ENCODE data around the gene SH2B3. TPM values are rescaled to one million over a fixed set of nuclear protein-coding genes. Genes with fewer than 3 reads are reported as not detected.

The SH2B3 gene
- total and polyA plus RNA-seq, 4 donors, result 9.6 to 46.0 (median 17.9) TPM

DNA sequence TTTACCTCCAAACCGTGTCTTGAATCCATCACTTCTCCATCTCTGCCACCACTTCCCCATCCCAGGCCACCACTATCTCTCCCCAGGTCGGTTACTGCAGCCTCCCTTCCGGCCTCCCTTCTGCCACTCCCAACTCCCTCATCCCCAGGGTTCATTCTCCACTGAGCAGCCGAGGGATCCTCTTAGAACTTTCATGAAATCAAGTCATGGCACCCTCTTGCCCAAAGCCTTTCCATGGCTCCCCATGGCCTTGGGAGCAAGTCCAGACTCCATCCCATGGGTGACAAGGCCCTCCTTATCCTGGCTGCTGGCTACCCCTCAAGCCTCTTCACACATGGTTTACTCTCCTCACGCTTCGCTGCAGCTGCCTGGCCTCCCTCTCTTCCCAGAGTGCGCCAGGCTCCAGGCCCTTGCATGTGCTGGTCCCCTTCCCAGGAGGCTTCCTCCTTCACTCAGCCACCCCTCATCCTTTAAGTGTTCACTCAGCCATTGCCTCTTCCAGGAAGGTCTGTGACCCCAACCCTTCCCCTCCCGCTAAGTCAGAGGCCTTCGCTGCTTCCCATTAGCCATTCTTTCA lies 17.9 kb upstream of the SH2B3 start:
- Histone ChIP-seq H3K4me1 (ENCODE audit: control insufficient read depth in 5 of 5, insufficient read depth in 5 of 5, low read length in 5 of 5) (no peaks in the 10 kb centered on the region), H3K36me3 (ENCODE audit: control insufficient read depth in 4 of 4, insufficient read depth in 4 of 4, low read length in 4 of 4) (no peaks in the 10 kb centered on the region), H3K9me3 (ENCODE audit: control insufficient read depth in 4 of 4, insufficient read depth in 3 of 4, low read length in 3 of 4) (no peaks in the 10 kb centered on the region), H3K9ac (ENCODE audit: insufficient read depth in 1 of 2, low read length in 2 of 2) (no peak overlapping the region), H3K27me3 (ENCODE audit: control insufficient read depth in 3 of 3, insufficient read depth in 3 of 3, low read length in 2 of 3) (no peaks in the 10 kb centered on the region), H3K4me3 (no peak overlapping the region), H3K27ac (ENCODE audit: low read depth in 1 of 2, low read length in 1 of 2) (no peak overlapping the region)
- TF ChIP-seq, protein P1, sequence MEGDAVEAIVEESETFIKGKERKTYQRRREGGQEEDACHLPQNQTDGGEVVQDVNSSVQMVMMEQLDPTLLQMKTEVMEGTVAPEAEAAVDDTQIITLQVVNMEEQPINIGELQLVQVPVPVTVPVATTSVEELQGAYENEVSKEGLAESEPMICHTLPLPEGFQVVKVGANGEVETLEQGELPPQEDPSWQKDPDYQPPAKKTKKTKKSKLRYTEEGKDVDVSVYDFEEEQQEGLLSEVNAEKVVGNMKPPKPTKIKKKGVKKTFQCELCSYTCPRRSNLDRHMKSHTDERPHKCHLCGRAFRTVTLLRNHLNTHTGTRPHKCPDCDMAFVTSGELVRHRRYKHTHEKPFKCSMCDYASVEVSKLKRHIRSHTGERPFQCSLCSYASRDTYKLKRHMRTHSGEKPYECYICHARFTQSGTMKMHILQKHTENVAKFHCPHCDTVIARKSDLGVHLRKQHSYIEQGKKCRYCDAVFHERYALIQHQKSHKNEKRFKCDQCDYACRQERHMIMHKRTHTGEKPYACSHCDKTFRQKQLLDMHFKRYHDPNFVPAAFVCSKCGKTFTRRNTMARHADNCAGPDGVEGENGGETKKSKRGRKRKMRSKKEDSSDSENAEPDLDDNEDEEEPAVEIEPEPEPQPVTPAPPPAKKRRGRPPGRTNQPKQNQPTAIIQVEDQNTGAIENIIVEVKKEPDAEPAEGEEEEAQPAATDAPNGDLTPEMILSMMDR (IDR thresholded peaks at IDR 0.05; ENCODE audit: control extremely low read depth, extremely low read depth), result no peak
- DNase-seq, result no peak
- ATAC-seq (ENCODE audit: insufficient read depth, low FRiP score), result no peak
- WGBS, 2 donors, result 81 to 83% methylated on average over 9 of the region's 9 CpGs

DNA sequence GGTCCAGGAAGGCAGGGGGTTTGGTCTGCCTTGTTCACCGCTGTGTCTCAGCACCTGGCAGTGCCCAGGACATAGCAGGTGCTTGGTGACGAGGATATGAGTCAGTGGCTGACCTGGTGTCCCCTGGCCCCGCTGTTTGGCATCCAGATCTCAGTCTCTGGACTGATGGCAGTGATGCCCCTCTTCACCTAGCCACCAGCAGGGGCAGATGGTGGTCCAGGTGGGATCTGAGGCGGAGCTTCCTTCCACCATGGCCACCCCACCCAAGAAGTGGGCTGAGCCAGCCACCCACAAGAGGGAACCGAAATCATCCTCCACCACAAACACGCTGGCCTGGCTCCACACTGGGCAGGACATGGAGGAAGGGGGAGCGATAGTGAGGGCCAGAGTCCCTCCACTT lies 16.1 kb upstream of the SH2B3 start:
- H3K4me3 ChIP-seq, result no peak overlapping the region
- DNase-seq, result no peak
- H3K27me3 ChIP-seq (ENCODE audit: control insufficient read depth in 3 of 3, insufficient read depth in 3 of 3, low read length in 2 of 3), result no peaks in the 10 kb centered on the region
- TF ChIP-seq, protein P1 (IDR thresholded peaks at IDR 0.05; ENCODE audit: control extremely low read depth, extremely low read depth), result no peak
- WGBS, 2 donors, result 64 to 68% methylated on average over 7 of the region's 7 CpGs
- no peaks in the 10 kb centered on the region for H3K9me3 ChIP-seq (ENCODE audit: control insufficient read depth in 4 of 4, insufficient read depth in 3 of 4, low read length in 3 of 4)
- no peak overlapping the region for H3K9ac ChIP-seq (ENCODE audit: insufficient read depth in 1 of 2, low read length in 2 of 2)
- H3K4me1 ChIP-seq (ENCODE audit: control insufficient read depth in 5 of 5, insufficient read depth in 5 of 5, low read length in 5 of 5), result no peaks in the 10 kb centered on the region
- ATAC-seq (ENCODE audit: insufficient read depth, low FRiP score), result no peak
- H3K27ac ChIP-seq (ENCODE audit: low read depth in 1 of 2, low read length in 1 of 2), result no peak overlapping the region
- no peaks in the 10 kb centered on the region for H3K36me3 ChIP-seq (ENCODE audit: control insufficient read depth in 4 of 4, insufficient read depth in 4 of 4, low read length in 4 of 4)

DNA sequence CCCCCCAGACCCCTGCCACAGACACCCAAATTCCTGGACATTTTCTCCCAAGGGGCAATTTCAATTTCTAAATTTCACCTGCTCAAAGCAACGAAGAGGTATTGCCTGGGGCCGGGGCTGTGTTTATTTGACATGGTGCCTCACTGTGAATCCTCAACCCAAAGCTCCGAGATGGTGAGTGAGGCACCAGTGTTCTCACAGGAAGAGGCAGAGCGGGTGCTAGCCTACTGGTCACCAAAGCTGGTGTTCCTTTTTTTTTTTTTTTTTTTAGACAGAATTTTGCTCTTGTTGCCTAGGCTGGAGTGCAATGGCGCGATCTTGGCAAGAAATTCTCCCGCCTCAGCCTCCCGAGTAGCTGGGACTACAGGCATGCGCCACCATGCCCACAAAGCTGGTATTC lies 14.8 kb upstream of the SH2B3 start:
- TF ChIP-seq, protein P1 (IDR thresholded peaks at IDR 0.05; ENCODE audit: control extremely low read depth, extremely low read depth), result no peak
- H3K9me3 ChIP-seq (ENCODE audit: control insufficient read depth in 4 of 4, insufficient read depth in 3 of 4, low read length in 3 of 4), result no peaks in the 10 kb centered on the region
- ATAC-seq (ENCODE audit: insufficient read depth, low FRiP score) (no peak), DNase-seq (no peak)
- no peaks in the 10 kb centered on the region for H3K27me3 ChIP-seq (ENCODE audit: control insufficient read depth in 3 of 3, insufficient read depth in 3 of 3, low read length in 2 of 3)
- no peaks in the 10 kb centered on the region for H3K36me3 ChIP-seq (ENCODE audit: control insufficient read depth in 4 of 4, insufficient read depth in 4 of 4, low read length in 4 of 4)
- H3K4me1 ChIP-seq (ENCODE audit: control insufficient read depth in 5 of 5, insufficient read depth in 5 of 5, low read length in 5 of 5), result no peaks in the 10 kb centered on the region
- WGBS, 2 donors, result 83 to 89% methylated on average over 9 of the region's 9 CpGs
- H3K4me3 ChIP-seq, result no peak overlapping the region
- no peak overlapping the region for H3K27ac ChIP-seq (ENCODE audit: low read depth in 1 of 2, low read length in 1 of 2)
- no peak overlapping the region for H3K9ac ChIP-seq (ENCODE audit: insufficient read depth in 1 of 2, low read length in 2 of 2)
